OCI-LY3 (cell line): ENCODE data around the gene ATN1.

Source experiments
- EZH2phosphoT487 ChIP-seq: fragments of 200-600 bp; shearing (Covaris generic); IDR thresholded peaks from 2 replicates; pipeline ENCODE4 v1.6.1; 2018; ENCODE audit warnings: antibody characterized with exemption, mixed run types, low read depth
- TF ChIP-seq, protein P1 (sequence below): fragments of 200-600, 300-600 bp; sonication (generic); IDR thresholded peaks from 2 replicates; pipeline ENCODE4 v1.5.1; 2014; ENCODE audit warnings: antibody characterized with exemption, low read length, low read depth

DNA sequence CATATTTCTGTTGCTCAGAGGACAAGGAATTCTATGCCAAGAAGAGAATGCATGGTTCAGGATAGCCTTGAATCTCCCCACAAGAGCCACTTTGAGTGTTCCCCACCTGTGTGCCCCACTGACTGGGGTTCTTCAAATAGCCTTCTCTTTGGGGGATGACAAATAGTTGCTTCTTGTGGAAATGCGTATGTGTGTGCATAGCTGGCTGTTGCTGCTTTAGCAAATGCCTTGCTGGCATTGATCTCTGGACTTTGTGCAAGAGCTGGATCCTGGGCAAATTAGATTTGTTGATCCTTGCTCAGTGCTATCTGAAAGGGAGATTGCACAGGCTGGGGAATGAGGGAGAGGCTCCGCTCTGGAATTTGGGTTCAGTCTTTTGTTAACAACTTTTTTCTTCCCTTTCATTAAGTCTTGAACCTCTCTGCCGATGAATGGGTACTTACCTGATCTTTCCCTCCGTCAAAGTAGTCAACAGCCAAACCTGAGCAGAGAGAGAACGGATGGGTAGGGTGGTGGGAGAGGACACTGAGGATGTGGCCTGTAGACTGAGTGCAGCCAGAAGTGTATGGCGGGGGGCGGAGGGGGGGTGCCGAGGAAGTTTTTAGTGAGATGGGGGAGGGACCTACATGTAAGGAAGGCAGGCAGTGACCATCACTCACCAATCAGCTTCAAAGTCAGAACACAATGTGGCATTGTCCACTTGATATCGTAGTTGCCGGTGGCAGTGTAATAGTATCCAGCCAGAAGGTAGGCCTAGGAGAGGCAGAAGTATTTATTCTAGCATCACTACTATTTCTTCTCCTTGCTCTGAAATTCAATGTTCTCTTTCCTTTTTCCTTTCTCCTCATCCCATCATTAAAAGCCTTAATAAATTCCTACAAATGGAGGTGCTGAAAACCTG lies 53.6 kb downstream of the ATN1 start:
- TF ChIP-seq, protein P1, sequence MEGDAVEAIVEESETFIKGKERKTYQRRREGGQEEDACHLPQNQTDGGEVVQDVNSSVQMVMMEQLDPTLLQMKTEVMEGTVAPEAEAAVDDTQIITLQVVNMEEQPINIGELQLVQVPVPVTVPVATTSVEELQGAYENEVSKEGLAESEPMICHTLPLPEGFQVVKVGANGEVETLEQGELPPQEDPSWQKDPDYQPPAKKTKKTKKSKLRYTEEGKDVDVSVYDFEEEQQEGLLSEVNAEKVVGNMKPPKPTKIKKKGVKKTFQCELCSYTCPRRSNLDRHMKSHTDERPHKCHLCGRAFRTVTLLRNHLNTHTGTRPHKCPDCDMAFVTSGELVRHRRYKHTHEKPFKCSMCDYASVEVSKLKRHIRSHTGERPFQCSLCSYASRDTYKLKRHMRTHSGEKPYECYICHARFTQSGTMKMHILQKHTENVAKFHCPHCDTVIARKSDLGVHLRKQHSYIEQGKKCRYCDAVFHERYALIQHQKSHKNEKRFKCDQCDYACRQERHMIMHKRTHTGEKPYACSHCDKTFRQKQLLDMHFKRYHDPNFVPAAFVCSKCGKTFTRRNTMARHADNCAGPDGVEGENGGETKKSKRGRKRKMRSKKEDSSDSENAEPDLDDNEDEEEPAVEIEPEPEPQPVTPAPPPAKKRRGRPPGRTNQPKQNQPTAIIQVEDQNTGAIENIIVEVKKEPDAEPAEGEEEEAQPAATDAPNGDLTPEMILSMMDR = no peak
- TF ChIP-seq EZH2phosphoT487 = no peak
